Left ventricle myocardium inferior (tissue), 1 donor: ENCODE data around the gene CTNNA2. TPM values are rescaled to one million over a fixed set of nuclear protein-coding genes. Genes with fewer than 3 reads are reported as not detected.
"Not testable (repeated sequence)": the region's sequence is repeated elsewhere in the genome, so short reads cannot be mapped to it uniquely, and the experiment has no call there.

Source experiments
- DNase-seq: peaks from one replicate; pipeline ENCODE4 v3.0.0-alpha.2; 2020
- H3K27ac ChIP-seq: fragments of 200-600 bp; replicated peaks from 2 replicates; pipeline ENCODE4 v1.8.0; 2021
- H3K27me3 ChIP-seq: fragments of 200-600 bp; 2 replicates; pipeline ENCODE4 v1.8.0; 2021; ENCODE audit warnings: low read depth
- H3K36me3 ChIP-seq: fragments of 200-600 bp; 2 replicates; pipeline ENCODE4 v1.8.0; 2021
- H3K4me1 ChIP-seq: fragments of 200-600 bp; 2 replicates; pipeline ENCODE4 v1.8.0; 2021
- H3K4me3 ChIP-seq: fragments of 200-600 bp; 2 replicates; pipeline ENCODE4 v1.8.0; 2021; ENCODE audit warnings: mild to moderate bottlenecking, moderate library complexity
- H3K9me3 ChIP-seq: fragments of 200-600 bp; replicated peaks from 2 replicates; pipeline ENCODE4 v1.8.0; 2021
- CTCF ChIP-seq: fragments of 200-600 bp; IDR thresholded peaks from 2 replicates; pipeline ENCODE4 v1.8.0; 2021; ENCODE audit warnings: antibody characterized with exemption, mild to moderate bottlenecking, borderline replicate concordance
- intact Hi-C: fragments of 100-400 bp; cut with micrococcal nuclease; formaldehyde crosslinking; loops from one replicate; pipeline ENCODE4 v1.11.0; 2022
- total RNA-seq: library from RNA; stranded (reverse); fragmentation: NEBNext Ultra II Directional; extraction: Animal tissue kit (Norgen Biotek cat#: 25700); gene quantifications from one replicate; pipeline ENCODE4 v1.2.1, GENCODE V29; 2021
- donor health status: DM: no; HTN: yes; CAD: no; lungs with severe emphysema.

CTNNA2 gene
- total RNA-seq, 1 donor from 2014 or later, result not detected

GRCh38 chr2:80190166-80190565 lies 677.3 kb downstream of the CTNNA2 start:
- Histone ChIP-seq H3K4me1 (peaks cover 13% of the 10 kb centered on the region), H3K27me3 (no peaks in the 10 kb centered on the region), H3K9me3 (peaks cover 5% of the 10 kb centered on the region), H3K4me3 (no peak overlapping the region), H3K27ac (no peak overlapping the region), H3K36me3 (no peaks in the 10 kb centered on the region)
- DNase-seq, result no peak
- intact Hi-C loops, result no loop called here
- no peak for TF ChIP-seq CTCF

DNA sequence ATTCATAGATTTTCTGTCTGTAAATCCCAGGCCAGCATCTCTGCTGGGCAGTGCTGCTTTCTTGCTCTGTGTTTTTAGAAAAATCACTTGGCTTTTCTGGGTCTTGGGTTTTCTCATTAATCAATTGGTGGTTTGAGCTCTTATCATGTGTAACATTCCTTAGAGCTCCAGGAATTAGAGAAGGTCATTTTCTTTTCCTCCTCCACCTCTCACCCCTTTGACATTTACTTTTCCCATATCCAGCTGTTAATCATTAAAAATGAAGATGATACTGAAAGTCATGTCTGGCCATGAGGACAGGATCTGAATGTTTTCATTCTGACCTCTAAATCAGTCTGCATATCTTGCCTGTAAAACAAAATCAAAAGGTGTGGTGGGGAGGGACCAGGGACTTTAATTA lies 680.7 kb downstream of the CTNNA2 start:
- no peak for TF ChIP-seq CTCF
- H3K36me3 ChIP-seq, result no peaks in the 10 kb centered on the region
- no peaks in the 10 kb centered on the region for H3K9me3 ChIP-seq
- H3K4me3 ChIP-seq, result no peak overlapping the region
- H3K4me1 ChIP-seq, result no peaks in the 10 kb centered on the region
- no peaks in the 10 kb centered on the region for H3K27me3 ChIP-seq
- no peak for DNase-seq
- no peak overlapping the region for H3K27ac ChIP-seq
- intact Hi-C loops, result no loop called here

DNA sequence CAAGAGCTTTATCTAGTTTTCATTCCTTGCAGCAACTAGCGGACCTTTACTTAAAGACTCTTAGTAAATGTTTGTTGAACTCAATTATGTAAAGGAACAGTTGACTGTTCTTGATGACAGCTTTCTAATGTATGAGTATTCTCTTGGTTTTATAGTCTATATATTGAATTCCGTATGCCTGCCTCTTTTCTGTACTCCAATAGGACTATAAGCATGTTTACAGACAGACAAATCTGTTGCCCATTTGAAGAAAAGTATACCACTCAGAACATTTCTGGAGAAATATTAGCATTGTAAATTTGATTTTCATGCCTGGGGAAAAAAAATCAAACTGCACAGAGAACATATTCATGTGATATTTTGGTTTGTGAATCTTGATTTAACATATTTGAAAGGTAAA lies 682.2 kb downstream of the CTNNA2 start:
- no peaks in the 10 kb centered on the region for H3K27me3 ChIP-seq
- H3K27ac ChIP-seq, result no peak overlapping the region
- H3K4me3 ChIP-seq, result no peak overlapping the region
- H3K36me3 ChIP-seq, result no peaks in the 10 kb centered on the region
- TF ChIP-seq CTCF, result no peak
- no peak for DNase-seq
- no peaks in the 10 kb centered on the region for H3K9me3 ChIP-seq
- H3K4me1 ChIP-seq, result no peaks in the 10 kb centered on the region
- intact Hi-C loops, result no loop called here

GRCh38 chr2:80198042-80198441 lies 685.2 kb downstream of the CTNNA2 start:
- no peak for TF ChIP-seq CTCF
- intact Hi-C loops, result no loop called here
- Histone ChIP-seq H3K4me3 (no peak overlapping the region), H3K36me3 (no peaks in the 10 kb centered on the region), H3K9me3 (no peaks in the 10 kb centered on the region), H3K27me3 (no peaks in the 10 kb centered on the region), H3K4me1 (no peaks in the 10 kb centered on the region), H3K27ac (no peak overlapping the region)
- no peak for DNase-seq

DNA sequence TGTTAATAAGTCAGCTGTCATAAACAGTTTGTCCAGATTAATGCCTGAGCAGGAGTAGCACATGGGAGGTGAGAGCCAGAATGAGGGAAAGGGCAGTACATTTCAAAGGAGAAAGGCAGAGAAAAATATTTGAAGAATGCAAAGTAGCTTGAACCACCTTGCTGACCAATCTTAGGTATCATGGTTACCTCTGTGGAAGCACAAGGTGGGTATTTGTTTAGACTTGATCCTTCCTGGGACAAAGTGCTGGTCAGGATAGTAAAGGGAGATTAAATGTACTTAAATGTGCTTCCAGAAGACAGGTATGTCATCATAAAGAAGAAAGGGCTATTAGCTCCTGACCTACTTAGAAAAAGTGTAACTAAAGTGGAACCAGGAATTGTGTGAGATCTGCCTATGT lies 686.7 kb downstream of the CTNNA2 start:
- H3K27ac ChIP-seq, result no peak overlapping the region
- no peaks in the 10 kb centered on the region for H3K36me3 ChIP-seq
- no peak for TF ChIP-seq CTCF
- intact Hi-C loops, result no loop called here
- H3K27me3 ChIP-seq, result no peaks in the 10 kb centered on the region
- no peak for DNase-seq
- no peaks in the 10 kb centered on the region for H3K4me1 ChIP-seq
- no peak overlapping the region for H3K4me3 ChIP-seq
- peaks cover 4% of the 10 kb centered on the region for H3K9me3 ChIP-seq

DNA sequence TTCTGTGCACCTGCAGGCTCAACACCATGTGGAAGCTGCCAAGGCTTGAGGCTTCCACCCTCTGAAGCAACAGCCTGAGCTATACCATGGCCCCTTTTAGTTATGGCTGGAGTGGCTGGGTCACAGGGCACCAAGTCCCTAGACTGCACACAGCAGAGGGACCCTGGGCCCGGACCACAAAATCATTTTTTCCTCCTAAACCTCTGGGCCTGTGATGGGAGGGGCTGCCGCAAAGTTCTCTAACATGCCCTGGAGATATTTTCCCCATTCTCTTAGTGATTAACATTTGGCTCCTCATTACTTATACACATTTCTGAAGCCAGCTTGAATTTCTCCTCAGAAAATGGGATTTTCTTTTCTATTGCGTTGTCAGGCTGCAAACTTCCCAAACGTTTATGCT lies 691.1 kb downstream of the CTNNA2 start:
- H3K27ac ChIP-seq, DNase-seq, intact Hi-C loops: not testable (repeated sequence)

More for the DNA sequence above, 691.1 kb downstream of the CTNNA2 start:
- not testable (repeated sequence) for H3K4me3 ChIP-seq, H3K27me3 ChIP-seq, H3K4me1 ChIP-seq, H3K9me3 ChIP-seq, H3K36me3 ChIP-seq
